Stimulated activated CD8-positive, alpha-beta memory T cell treated with anti-CD3 and anti-CD28 coated beads, Interleukin-15, amount 100 ng/mL, for 4 hours (primary cell): ENCODE results near the gene ANKS3.

Source experiments
- DNase-seq, 2 donors: peaks; one replicate each; pipeline ENCODE4 v3.0.0-alpha.2; 2020; ENCODE audit warnings: low read depth in 2 of 2

Gene ANKS3

GRCh38 chr16:4734063-4734729 lies at the start of gene ANKS3, which contains the start of gene DNAAF8:
Gene ANKS3, minus strand, starts transcription at chr16:4734271. Its CDS starts 4,122 bp downstream, at chr16:4730149.
Gene DNAAF8, plus strand, starts transcription at chr16:4734537. Its CDS starts 1,978 bp downstream, at chr16:4736515.
- peak; percentile 51 to 71 for DNase-seq

- no peak for DNase-seq
These were observed 49.3 kb upstream of the ANKS3 start for GRCh38 chr16:4783251-4783950.

GRCh38 chr16:4780235-4780634 lies 46.2 kb upstream of the ANKS3 start:
- no peak for DNase-seq

- no peak for DNase-seq
These were observed 44.0 kb upstream of the ANKS3 start for GRCh38 chr16:4778050-4778392.

GRCh38 chr16:4777339-4778049 lies 43.4 kb upstream of the ANKS3 start:
- DNase-seq, result no peak

- DNase-seq, result no peak
These were observed 42.2 kb upstream of the ANKS3 start for GRCh38 chr16:4776141-4776705.

GRCh38 chr16:4775005-4775404 lies 40.9 kb upstream of the ANKS3 start:
- no peak for DNase-seq

- no peak for DNase-seq
These were observed 38.3 kb upstream of the ANKS3 start for GRCh38 chr16:4772351-4772750.

- DNase-seq, result no peak
These were observed 37.6 kb upstream of the ANKS3 start for GRCh38 chr16:4771646-4772045.

- DNase-seq, result no peak
These were observed 35.2 kb upstream of the ANKS3 start for GRCh38 chr16:4769306-4769638.

- peak; percentile 63 to 64 for DNase-seq
These were observed 34.7 kb upstream of the ANKS3 start for GRCh38 chr16:4768549-4769305.

GRCh38 chr16:4767872-4768548 lies 33.9 kb upstream of the ANKS3 start:
- no peak for DNase-seq

- DNase-seq, result peak; percentile 95
These were observed 33.0 kb upstream of the ANKS3 start, which contains the start of gene ZNF500 for GRCh38 chr16:4766875-4767628. Gene ZNF500, minus strand, starts transcription at chr16:4767162. Its CDS starts 1,184 bp downstream, at chr16:4765978.

GRCh38 chr16:4765511-4766474 lies 31.7 kb upstream of the ANKS3 start:
- no peak for DNase-seq

GRCh38 chr16:4763791-4764190 lies 29.7 kb upstream of the ANKS3 start:
- no peak for DNase-seq

- no peak for DNase-seq
These were observed 28.1 kb upstream of the ANKS3 start for GRCh38 chr16:4762205-4762604.

GRCh38 chr16:4760221-4760910 lies 26.3 kb upstream of the ANKS3 start:
- no peak for DNase-seq

GRCh38 chr16:4755687-4756086 lies 21.6 kb upstream of the ANKS3 start:
- DNase-seq, result no peak

- no peak for DNase-seq
These were observed 20.8 kb upstream of the ANKS3 start for GRCh38 chr16:4754865-4755264.
